T-helper 1 cell treated with Interleukin-12 subunit alpha and Interleukin-12 subunit beta and Interleukin-4 antibody, amounts not matched to agents 30 ng/mL and 1 ng/mL, for 36 hours (primary cell): Measurements from ENCODE around the gene RNF166. TPM values are rescaled to one million over a fixed set of nuclear protein-coding genes. Genes with fewer than 3 reads are reported as not detected.

ENCODE experiments used
- intact Hi-C: fragments of 100-400 bp; cut with micrococcal nuclease; formaldehyde crosslinking; loops from one replicate; pipeline ENCODE4 v1.15.1; 2024
- total RNA-seq: library from RNA; stranded (reverse); gene quantifications from 2 replicates; pipeline ENCODE4 v1.2.3, GENCODE V29; 2022

The RNF166 gene
- total RNA-seq, 1 donor from 2014 or later, result 132 TPM

DNA sequence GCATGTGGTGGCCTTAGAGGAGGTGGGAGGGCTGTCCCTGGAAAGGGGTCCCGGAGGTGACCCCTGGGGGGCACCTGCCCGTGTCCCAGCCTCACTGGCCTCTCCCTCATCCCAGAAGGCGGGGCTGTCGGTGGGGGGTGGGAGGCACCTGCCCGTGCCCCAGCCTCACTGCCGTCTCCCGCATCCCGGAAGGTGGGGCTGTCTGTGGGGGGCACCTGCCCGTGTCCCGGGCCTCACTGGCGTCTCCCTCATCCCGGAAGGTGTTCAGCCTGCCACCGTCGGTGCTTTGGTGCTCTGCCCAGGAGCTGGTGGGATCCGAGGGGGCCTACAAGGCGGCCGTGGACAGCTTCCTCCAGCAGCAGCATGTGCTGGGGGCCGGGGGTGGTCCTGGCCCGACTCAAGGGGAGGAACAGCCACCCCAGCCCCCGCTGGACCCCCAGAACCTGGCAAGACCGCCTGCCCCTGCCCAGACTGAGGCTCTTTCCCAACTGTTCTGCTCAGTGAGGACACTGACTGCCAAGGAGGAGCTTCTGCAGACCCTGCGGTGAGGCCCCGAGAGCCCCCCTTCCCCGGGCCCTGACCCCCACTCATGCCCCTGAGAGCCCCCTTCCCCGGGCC, 6.3 kb upstream of the RNF166 start:
- intact Hi-C loops, result no loop called here

DNA sequence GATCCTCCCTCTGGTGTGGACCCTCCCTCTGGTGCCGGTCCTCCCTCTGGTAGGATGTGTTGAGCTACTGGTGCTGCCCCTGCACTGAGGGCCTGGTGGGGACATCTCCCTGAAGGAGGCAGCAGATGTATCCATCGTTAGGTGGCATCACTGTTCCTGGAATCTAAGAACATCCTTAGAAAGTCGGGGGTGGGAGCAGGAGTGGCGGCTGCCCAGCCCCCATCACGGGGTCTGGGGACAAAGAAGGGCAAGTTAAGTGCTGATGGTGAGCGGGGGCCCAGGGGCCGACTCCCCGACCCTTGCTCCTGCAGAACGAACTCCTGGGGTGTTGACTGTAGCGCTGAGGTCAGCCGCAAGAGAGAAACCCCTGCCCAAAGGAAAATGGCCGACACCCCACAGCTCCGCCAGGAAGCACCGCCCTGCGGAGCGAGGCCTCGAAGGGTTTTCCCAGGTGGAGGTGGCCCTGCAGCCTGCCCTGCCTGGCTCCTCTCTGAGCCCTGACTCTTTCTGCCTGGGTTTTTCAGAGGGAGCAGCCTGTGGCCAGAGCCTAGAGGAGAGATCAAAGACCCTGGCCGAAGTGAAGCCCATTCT, 5.6 kb upstream of the RNF166 start:
- intact Hi-C loops, result no loop called here

GRCh38 chr16:88710556-88710955, 4.3 kb upstream of the RNF166 start:
- intact Hi-C loops, result no loop called here

GRCh38 chr16:88706965-88707826, 988 bp upstream of the RNF166 start:
- intact Hi-C loops, result loop anchor here (1.0 to 5.0 kb wide), 5 partner anchors 21 to 800 kb away; partner anchors contain the start of genes CYBA, MVD, SNAI3 and SPG7

DNA sequence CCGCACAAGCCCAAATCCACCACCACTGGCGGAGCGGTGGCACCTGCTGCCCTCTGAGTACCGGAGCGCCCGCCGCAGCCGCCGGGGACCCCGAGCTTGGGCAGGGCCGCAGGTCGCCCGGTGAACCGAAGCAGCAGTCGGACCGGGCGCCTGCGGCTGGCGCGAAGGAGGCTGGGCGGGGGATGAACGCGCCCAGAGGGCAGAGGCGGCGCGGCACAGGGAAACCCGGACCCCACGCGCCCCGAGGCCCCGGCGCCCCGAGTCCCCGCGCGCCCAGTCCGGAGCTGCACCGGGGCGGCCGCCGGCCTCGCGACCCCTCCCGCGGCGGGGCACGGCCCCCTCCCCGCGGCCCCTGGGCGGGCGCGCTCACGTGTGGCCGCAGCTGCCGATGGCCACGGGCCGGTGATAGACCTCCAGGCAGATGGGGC, 393 bp downstream of the RNF166 start:
- intact Hi-C loops, result loop anchor here (1.0 to 5.0 kb wide), 6 partner anchors 20 to 801 kb away; partner anchors contain the start of genes CYBA, MVD, SNAI3 and SPG7

GRCh38 chr16:88705076-88705684, 1.0 kb downstream of the RNF166 start:
- intact Hi-C loops, result loop anchor here (2.0 to 5.0 kb wide), 2 partner anchors 76 to 802 kb away; partner anchors contain the start of gene SPG7

GRCh38 chr16:88703486-88704309, 2.5 kb downstream of the RNF166 start:
- intact Hi-C loops, result loop anchor here (2.0 to 5.0 kb wide), 5 partner anchors 53 to 746 kb away; partner anchors contain the start of genes CYBA, IL17C and ZFPM1

DNA sequence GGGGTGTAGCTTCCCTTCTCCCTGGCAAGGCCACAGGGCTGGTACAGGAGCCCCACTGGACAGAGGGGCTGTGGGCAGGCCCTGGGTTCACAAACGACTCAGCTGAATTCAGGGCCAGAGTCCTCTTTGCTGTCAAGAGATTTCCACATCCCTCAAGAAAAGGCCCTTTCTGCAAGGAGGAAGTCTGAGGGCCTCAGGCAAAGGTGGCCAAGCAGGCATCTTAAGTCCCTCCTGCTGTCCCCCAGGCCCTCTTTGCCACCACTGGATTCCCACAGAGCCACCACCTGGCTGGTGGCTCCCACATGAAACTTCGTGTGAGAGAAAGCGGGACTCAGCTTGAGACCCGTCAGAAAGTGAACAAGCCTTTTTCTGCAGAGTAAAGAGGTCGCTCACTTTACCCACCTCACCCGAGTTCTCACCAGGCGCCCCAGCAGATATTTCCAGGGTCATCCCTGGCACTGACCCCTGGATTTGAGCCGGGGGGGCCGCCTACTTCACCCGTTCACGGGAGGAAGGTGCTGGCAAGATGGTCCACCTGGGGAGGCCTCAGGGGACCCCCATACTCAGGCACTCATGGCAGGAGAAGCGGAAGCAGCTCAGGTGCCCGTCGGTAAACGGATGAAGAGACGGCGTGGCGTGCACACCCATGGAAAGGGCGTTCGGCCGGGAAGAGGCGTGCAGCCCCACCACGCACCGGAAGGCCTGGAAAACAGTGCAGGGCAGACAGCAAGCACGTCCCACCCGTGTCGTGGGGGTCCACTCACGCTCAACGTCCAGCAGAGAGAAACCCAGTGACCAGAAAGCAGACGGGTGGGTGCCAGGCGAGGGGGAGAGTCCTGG, 3.6 kb downstream of the RNF166 start:
- intact Hi-C loops, result loop anchor here (2.0 to 5.0 kb wide), 4 partner anchors 52 to 745 kb away; partner anchors contain the start of genes CYBA, IL17C and ZFPM1

- intact Hi-C loops, result loop anchor here (1.0 to 5.0 kb wide), 9 partner anchors 15 to 744 kb away; partner anchors contain the start of genes CDT1, CYBA, GALNS and IL17C
Measured at GRCh38 chr16:88701581-88702370, 4.4 kb downstream of the RNF166 start.

- intact Hi-C loops, result loop anchor here (1.0 to 5.0 kb wide), 8 partner anchors 15 to 744 kb away; partner anchors contain the start of genes CDT1, GALNS, IL17C and MVD
Measured at GRCh38 chr16:88700636-88701482, 5.3 kb downstream of the RNF166 start.

- intact Hi-C loops, result loop anchor here (1.0 to 5.0 kb wide), 6 partner anchors 37 to 743 kb away; partner anchors contain the start of genes CDT1, GALNS, IL17C and MVD
Measured at GRCh38 chr16:88700322-88700635, 5.9 kb downstream of the RNF166 start.

- intact Hi-C loops, result no loop called here
Measured at GRCh38 chr16:88699180-88699579, 7.0 kb downstream of the RNF166 start.

GRCh38 chr16:88698646-88699045, 7.6 kb downstream of the RNF166 start:
- intact Hi-C loops, result no loop called here

- intact Hi-C loops, result no loop called here
Measured at GRCh38 chr16:88697831-88698615, 8.2 kb downstream of the RNF166 start.

GRCh38 chr16:88697116-88697830, 8.9 kb downstream of the RNF166 start:
- intact Hi-C loops, result no loop called here

GRCh38 chr16:88696441-88696840, 9.8 kb downstream of the RNF166 start:
- intact Hi-C loops, result no loop called here
